SK-N-SH (cell line): ENCODE results near the gene RCSD1. TPM values are rescaled to one million over a fixed set of nuclear protein-coding genes. Genes with fewer than 3 reads are reported as not detected.

Experiments
- CTCF ChIA-PET: fragments of 300-600, 350-600 bp; formaldehyde crosslinking; extraction: SDS; loops from one replicate; lab custom pipeline; 2021; lab: Yijun Ruan, JAX
- POLR2A ChIA-PET: fragments of 350-600 bp; sonication (Branson Sonifier 250); formaldehyde crosslinking; extraction: SDS; loops from one replicate; lab custom pipeline; 2020; ENCODE audit warnings: antibody characterized with exemption, inconsistent platforms; lab: Yijun Ruan, JAX
- DNase-seq: peaks from one replicate; pipeline ENCODE4 v3.0.0; 2012
- H2AFZ ChIP-seq: fragments of 200-600 bp; sonication (generic); 2 replicates; pipeline ENCODE4 v1.8.1; 2016; ENCODE audit warnings: antibody characterized with exemption, mild to moderate bottlenecking, low read depth
- H3F3A ChIP-seq: fragments of 200-600 bp; sonication (generic); replicated peaks from 2 replicates; pipeline ENCODE3; 2016; ENCODE audit warnings: antibody characterized with exemption, mild to moderate bottlenecking; ENCODE audit not compliant: insufficient read depth
- H3K27ac ChIP-seq, 2 experiments: fragments of 200-500 bp in 1 of 2; fragments of 200-600 bp in 1 of 2; sonication (Bioruptor generic) in 1 of 2; sonication (generic), shearing (Covaris generic) in 1 of 2; 2 replicates each; pipeline versions ENCODE4 v1.5.1 to v1.6.1; 2014 to 2016; ENCODE audit warnings: low read depth in 2 of 2, inconsistent platforms in 1 of 2, low read length in 1 of 2, mild to moderate bottlenecking in 1 of 2, mixed read lengths in 1 of 2
- H3K27me3 ChIP-seq: fragments of 200-600 bp; sonication (generic), shearing (Covaris generic); 2 replicates; pipeline ENCODE4 v1.6.1; 2016; ENCODE audit warnings: mixed run types; ENCODE audit not compliant: insufficient read depth
- H3K36me3 ChIP-seq, 2 experiments: fragments of 200-500 bp in 1 of 2; fragments of 200-600 bp in 1 of 2; sonication (Bioruptor generic) in 1 of 2; sonication (generic) in 1 of 2; replicated peaks in 1 of 2; 2 replicates each; pipeline versions ENCODE3 to v1.5.1; 2014 to 2016; ENCODE audit warnings: low read length in 1 of 2, mild to moderate bottlenecking in 1 of 2; ENCODE audit not compliant: insufficient read depth in 2 of 2, control insufficient read depth in 1 of 2
- H3K4me1 ChIP-seq, 2 experiments: fragments of 200-500 bp in 1 of 2; fragments of 200-600 bp in 1 of 2; sonication (Bioruptor generic) in 1 of 2; sonication (generic), shearing (Covaris generic) in 1 of 2; 2 replicates each; pipeline versions ENCODE4 v1.5.1 to v1.6.1; 2014 to 2016; ENCODE audit warnings: low read depth in 1 of 2, low read length in 1 of 2, mixed run types in 1 of 2; ENCODE audit not compliant: insufficient read depth in 2 of 2, control insufficient read depth in 1 of 2
- H3K4me2 ChIP-seq: fragments of 200-600 bp; sonication (generic), shearing (Covaris generic); 2 replicates; pipeline ENCODE4 v1.6.1; 2017; ENCODE audit warnings: mixed run types
- H3K4me3 ChIP-seq, 2 experiments: fragments of 200-500 bp in 1 of 2; fragments of 200-600 bp in 1 of 2; sonication (Bioruptor generic) in 1 of 2; sonication (generic), shearing (Covaris generic) in 1 of 2; 2 replicates each; pipeline versions ENCODE4 v1.5.1 to v1.8.1; 2014 to 2016; ENCODE audit warnings: low read depth in 2 of 2, inconsistent platforms in 1 of 2, low read length in 1 of 2, mild to moderate bottlenecking in 1 of 2, mixed read lengths in 1 of 2, moderate library complexity in 1 of 2
- H3K79me2 ChIP-seq: fragments of 200-600 bp; sonication (generic); 2 replicates; pipeline ENCODE4 v1.8.1; 2017; ENCODE audit warnings: mild to moderate bottlenecking; ENCODE audit not compliant: insufficient read depth
- H3K9ac ChIP-seq: fragments of 200-600 bp; sonication (generic); 2 replicates; pipeline ENCODE4 v1.6.1; 2017; ENCODE audit warnings: mixed run types
- H3K9me2 ChIP-seq: fragments of 200-600 bp; sonication (generic); 2 replicates; pipeline ENCODE4 v1.6.1; 2017; ENCODE audit warnings: mixed run types
- H3K9me3 ChIP-seq: fragments of 200-600 bp; sonication (generic); 2 replicates; pipeline ENCODE4 v1.6.1; 2017; ENCODE audit warnings: mixed run types, mild to moderate bottlenecking, moderate library complexity
- H4K20me1 ChIP-seq: fragments of 200-600 bp; sonication (generic); 2 replicates; pipeline ENCODE4 v1.6.1; 2017; ENCODE audit warnings: mild to moderate bottlenecking, mixed run types; ENCODE audit not compliant: insufficient read depth
- CHD2 ChIP-seq: fragments of 150-350 bp; IDR thresholded peaks from 2 replicates; pipeline ENCODE4 v1.6.1; 2018; ENCODE audit warnings: low read length; ENCODE audit not compliant: partially characterized antibody
- ELF1 ChIP-seq: IDR thresholded peaks from 2 replicates; pipeline ENCODE4 v1.4.0; 2012
- EP300 ChIP-seq, 2 experiments: IDR thresholded peaks; 2 replicates each; pipeline versions ENCODE4 v1.4.0 to v1.6.1; 2012; ENCODE audit warnings: borderline replicate concordance in 1 of 2, low read depth in 1 of 2, low read length in 1 of 2
- EZH2phosphoT487 ChIP-seq: fragments of 200-600 bp; sonication (generic); IDR thresholded peaks from 2 replicates; pipeline ENCODE4 v1.6.1; 2017; ENCODE audit warnings: low read depth, mixed run types, mild to moderate bottlenecking, antibody characterized with exemption, moderate library complexity, borderline replicate concordance
- FOSL2 ChIP-seq: IDR thresholded peaks from 2 replicates; pipeline ENCODE4 v1.4.0; 2012; ENCODE audit warnings: low read depth, mild to moderate bottlenecking, moderate library complexity, borderline replicate concordance
- FOXJ3 ChIP-seq: sonication (generic); formaldehyde crosslinking; IDR thresholded peaks from 2 replicates; pipeline ENCODE4 v1.5.1; 2020; ENCODE audit warnings: mild to moderate bottlenecking, missing genetic modification reagents
- FOXM1 ChIP-seq: IDR thresholded peaks from 2 replicates; pipeline ENCODE4 v1.4.0; 2012; ENCODE audit warnings: low read depth, mild to moderate bottlenecking
- NFIC ChIP-seq: IDR thresholded peaks from 2 replicates; pipeline ENCODE4 v1.4.0; 2012; ENCODE audit warnings: borderline replicate concordance
- NRF1 ChIP-seq: IDR thresholded peaks from 2 replicates; pipeline ENCODE4 v1.6.1; 2012; ENCODE audit warnings: low read depth, mild to moderate bottlenecking, low read length
- SIN3A ChIP-seq: IDR thresholded peaks from 2 replicates; pipeline ENCODE4 v1.6.1; 2012; ENCODE audit warnings: low read depth, mild to moderate bottlenecking, low read length, moderate library complexity, borderline replicate concordance
- SMC3 ChIP-seq: IDR thresholded peaks from 2 replicates; pipeline ENCODE4 v1.6.1; 2012; ENCODE audit warnings: low read depth, low read length, improper control_type of control experiment
- TCF12 ChIP-seq: IDR thresholded peaks from 2 replicates; pipeline ENCODE4 v1.4.0; 2012
- YY1 ChIP-seq: IDR thresholded peaks from 2 replicates; pipeline ENCODE4 v1.4.0; 2012; ENCODE audit warnings: low read depth, mild to moderate bottlenecking
- WGBS: methylation state at CpG from one replicate; pipeline ENCODE4 v1.1.6; 2017; ENCODE audit warnings: low lambda C conversion rate; 5-methylcytosine and 5-hydroxymethylcytosine counted together
- polyA plus RNA-seq, 3 experiments: library from polyadenylated mRNA; depleted of rRNA; stranded (reverse); fragments of >200 nt; gene quantifications; 2 replicates each; pipeline ENCODE4 v1.2.3, GENCODE V29; 2012
- TF ChIP-seq, protein P1 (sequence below): IDR thresholded peaks from 2 replicates; pipeline ENCODE4 v1.4.0; 2012; ENCODE audit warnings: low read depth, borderline replicate concordance
- TF ChIP-seq, protein P2 (sequence below): fragments of 200-600 bp; sonication (generic); IDR thresholded peaks from 2 replicates; pipeline ENCODE4 v1.6.1; 2017; ENCODE audit warnings: antibody characterized with exemption, mild to moderate bottlenecking, moderate library complexity
- TF ChIP-seq, protein P3 (sequence below): fragments of 150-350 bp; IDR thresholded peaks from 2 replicates; pipeline ENCODE4 v1.6.1; 2016; ENCODE audit warnings: mild to moderate bottlenecking, low read depth, low read length

The RCSD1 gene
- polyA plus RNA-seq, 1 of the 3 experiments (the other 2 are of a cell fraction): 0.02 TPM

DNA sequence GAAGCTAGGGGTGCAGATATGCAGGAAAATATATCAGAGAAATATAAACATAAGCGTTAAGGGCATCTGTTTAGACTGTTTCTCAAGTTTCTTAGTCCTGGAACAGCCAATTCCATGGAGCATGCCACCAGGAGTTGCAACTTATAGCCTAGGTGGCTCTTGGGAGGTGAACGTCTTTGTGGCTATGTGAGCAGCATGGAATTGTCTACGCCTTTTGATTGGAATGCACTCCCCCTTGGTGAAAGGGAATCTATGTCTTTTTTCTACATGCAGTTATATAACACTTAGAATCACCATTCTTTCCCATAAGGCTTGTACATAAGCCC, 12.4 kb downstream of the RCSD1 start (continued):
- TF ChIP-seq SMC3: no peak
- no peak for TF ChIP-seq YY1
- TF ChIP-seq FOSL2: no peak
- TF ChIP-seq FOXJ3 (CRISPR knock-in tag): no peak
- no peak for TF ChIP-seq FOXM1
- TF ChIP-seq EZH2phosphoT487: no peak
- TF ChIP-seq CHD2: no peak
- TF ChIP-seq, protein P1, sequence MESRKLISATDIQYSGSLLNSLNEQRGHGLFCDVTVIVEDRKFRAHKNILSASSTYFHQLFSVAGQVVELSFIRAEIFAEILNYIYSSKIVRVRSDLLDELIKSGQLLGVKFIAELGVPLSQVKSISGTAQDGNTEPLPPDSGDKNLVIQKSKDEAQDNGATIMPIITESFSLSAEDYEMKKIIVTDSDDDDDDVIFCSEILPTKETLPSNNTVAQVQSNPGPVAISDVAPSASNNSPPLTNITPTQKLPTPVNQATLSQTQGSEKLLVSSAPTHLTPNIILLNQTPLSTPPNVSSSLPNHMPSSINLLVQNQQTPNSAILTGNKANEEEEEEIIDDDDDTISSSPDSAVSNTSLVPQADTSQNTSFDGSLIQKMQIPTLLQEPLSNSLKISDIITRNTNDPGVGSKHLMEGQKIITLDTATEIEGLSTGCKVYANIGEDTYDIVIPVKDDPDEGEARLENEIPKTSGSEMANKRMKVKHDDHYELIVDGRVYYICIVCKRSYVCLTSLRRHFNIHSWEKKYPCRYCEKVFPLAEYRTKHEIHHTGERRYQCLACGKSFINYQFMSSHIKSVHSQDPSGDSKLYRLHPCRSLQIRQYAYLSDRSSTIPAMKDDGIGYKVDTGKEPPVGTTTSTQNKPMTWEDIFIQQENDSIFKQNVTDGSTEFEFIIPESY: no peak
- TF ChIP-seq, all 33 proteins: peak for 0

DNA sequence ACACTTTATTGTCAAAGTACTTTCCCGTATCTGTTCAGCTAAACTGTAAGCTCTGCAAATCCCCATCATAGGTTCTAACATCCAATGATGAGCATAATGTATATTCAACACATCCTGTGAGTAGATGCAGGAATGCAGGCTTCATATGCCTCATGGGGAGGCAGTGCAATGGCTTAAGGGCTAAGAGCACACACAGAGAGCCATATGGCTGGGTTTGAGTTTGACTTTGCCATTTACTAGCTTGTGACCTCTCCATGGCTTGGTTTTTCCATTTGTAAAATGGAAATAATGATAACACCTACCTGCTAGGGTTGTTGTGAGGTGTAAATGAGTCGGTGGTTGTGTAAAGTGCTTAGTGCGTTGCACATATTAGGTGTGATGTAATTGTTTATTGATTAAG, 13.4 kb downstream of the RCSD1 start:
- H4K20me1 ChIP-seq: no peaks in the 10 kb centered on the region
- H3K9me3 ChIP-seq: no peaks in the 10 kb centered on the region
- H3F3A ChIP-seq: no peaks in the 10 kb centered on the region
- no peak for DNase-seq
- no peaks in the 10 kb centered on the region for H3K79me2 ChIP-seq
- H3K4me1 ChIP-seq: peaks cover 0 to 2% of the 10 kb centered on the region in 2 experiments; a peak in 1 of 4 replicates
- no peak overlapping the region for H3K27ac ChIP-seq
- POLR2A ChIA-PET: no interaction called here
- no peak overlapping the region for H3K9ac ChIP-seq
- TF ChIP-seq EP300 (IDR thresholded peaks at IDR 0.05; ENCODE audit: borderline replicate concordance in 1 of 2, low read depth in 1 of 2, low read length in 1 of 2) (no peak), SIN3A (no peak), NRF1 (no peak), ELF1 (no peak), NFIC (no peak), CHD2 (no peak), YY1 (no peak), TCF12 (no peak), FOXJ3 (CRISPR knock-in tag) (no peak)
- TF ChIP-seq, protein P2, sequence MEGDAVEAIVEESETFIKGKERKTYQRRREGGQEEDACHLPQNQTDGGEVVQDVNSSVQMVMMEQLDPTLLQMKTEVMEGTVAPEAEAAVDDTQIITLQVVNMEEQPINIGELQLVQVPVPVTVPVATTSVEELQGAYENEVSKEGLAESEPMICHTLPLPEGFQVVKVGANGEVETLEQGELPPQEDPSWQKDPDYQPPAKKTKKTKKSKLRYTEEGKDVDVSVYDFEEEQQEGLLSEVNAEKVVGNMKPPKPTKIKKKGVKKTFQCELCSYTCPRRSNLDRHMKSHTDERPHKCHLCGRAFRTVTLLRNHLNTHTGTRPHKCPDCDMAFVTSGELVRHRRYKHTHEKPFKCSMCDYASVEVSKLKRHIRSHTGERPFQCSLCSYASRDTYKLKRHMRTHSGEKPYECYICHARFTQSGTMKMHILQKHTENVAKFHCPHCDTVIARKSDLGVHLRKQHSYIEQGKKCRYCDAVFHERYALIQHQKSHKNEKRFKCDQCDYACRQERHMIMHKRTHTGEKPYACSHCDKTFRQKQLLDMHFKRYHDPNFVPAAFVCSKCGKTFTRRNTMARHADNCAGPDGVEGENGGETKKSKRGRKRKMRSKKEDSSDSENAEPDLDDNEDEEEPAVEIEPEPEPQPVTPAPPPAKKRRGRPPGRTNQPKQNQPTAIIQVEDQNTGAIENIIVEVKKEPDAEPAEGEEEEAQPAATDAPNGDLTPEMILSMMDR: no peak
- TF ChIP-seq, protein P3, sequence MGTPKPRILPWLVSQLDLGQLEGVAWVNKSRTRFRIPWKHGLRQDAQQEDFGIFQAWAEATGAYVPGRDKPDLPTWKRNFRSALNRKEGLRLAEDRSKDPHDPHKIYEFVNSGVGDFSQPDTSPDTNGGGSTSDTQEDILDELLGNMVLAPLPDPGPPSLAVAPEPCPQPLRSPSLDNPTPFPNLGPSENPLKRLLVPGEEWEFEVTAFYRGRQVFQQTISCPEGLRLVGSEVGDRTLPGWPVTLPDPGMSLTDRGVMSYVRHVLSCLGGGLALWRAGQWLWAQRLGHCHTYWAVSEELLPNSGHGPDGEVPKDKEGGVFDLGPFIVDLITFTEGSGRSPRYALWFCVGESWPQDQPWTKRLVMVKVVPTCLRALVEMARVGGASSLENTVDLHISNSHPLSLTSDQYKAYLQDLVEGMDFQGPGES: no peak
- CTCF ChIA-PET: no interaction called here
- H3K9me2 ChIP-seq: no peaks in the 10 kb centered on the region
- H3K4me3 ChIP-seq: no peak overlapping the region
- no peak overlapping the region for H2AFZ ChIP-seq
- WGBS: 59% methylated on average over 3 of the region's 3 CpGs
- no peaks in the 10 kb centered on the region; the same call in 1 of the 2 replicates for H3K27me3 ChIP-seq
- H3K4me2 ChIP-seq: no peak overlapping the region
- no peaks in the 10 kb centered on the region for H3K36me3 ChIP-seq
